Retina (tissue), 1 donor: Measurements from ENCODE around the gene CEP85.
A peak's percentile ranks its signal among the peaks of the same experiment; 100 is the strongest.
"Not testable (repeated sequence)": the region's sequence is repeated elsewhere in the genome, so short reads cannot be mapped to it uniquely, and the experiment has no call there.

Experiments
- DNase-seq: peaks from one replicate; pipeline ENCODE4 v3.0.0-alpha.2; 2016

Gene CEP85

GRCh38 chr1:26225033-26225831 is 8.8 kb upstream of the CEP85 start:
- peak; percentile 77 for DNase-seq

GRCh38 chr1:26230682-26231081 is 3.3 kb upstream of the CEP85 start:
- DNase-seq, result not testable (repeated sequence)

GRCh38 chr1:26234644-26235370 is 807 bp downstream of the CEP85 start:
- no peak for DNase-seq

GRCh38 chr1:26237230-26237966 is 3.4 kb downstream of the CEP85 start:
- DNase-seq, result no peak

- no peak for DNase-seq
These were observed 5.9 kb downstream of the CEP85 start for GRCh38 chr1:26239936-26240335.

GRCh38 chr1:26252718-26253117 is 18.7 kb downstream of the CEP85 start:
- DNase-seq, result no peak

- DNase-seq, result no peak
These were observed 20.4 kb downstream of the CEP85 start for GRCh38 chr1:26254404-26254803.

GRCh38 chr1:26257222-26257621 is 23.2 kb downstream of the CEP85 start:
- no peak for DNase-seq

- no peak for DNase-seq
These were observed 25.0 kb downstream of the CEP85 start for GRCh38 chr1:26259005-26259404.

- DNase-seq, result no peak
These were observed 25.6 kb downstream of the CEP85 start for GRCh38 chr1:26259578-26259977.

GRCh38 chr1:26263212-26263611 is 29.2 kb downstream of the CEP85 start:
- no peak for DNase-seq

- DNase-seq, result no peak
These were observed 31.4 kb downstream of the CEP85 start for GRCh38 chr1:26265405-26265804.

GRCh38 chr1:26268290-26269197 is 34.5 kb downstream of the CEP85 start:
- DNase-seq, result no peak

GRCh38 chr1:26269198-26269550 is 35.2 kb downstream of the CEP85 start:
- DNase-seq, result no peak

GRCh38 chr1:26274801-26275425 is 40.9 kb downstream of the CEP85 start:
- DNase-seq, result no peak

GRCh38 chr1:26275580-26276431 is 41.8 kb downstream of the CEP85 start:
- peak; percentile 69 for DNase-seq

GRCh38 chr1:26276432-26276838 is 42.4 kb downstream of the CEP85 start:
- DNase-seq, result no peak

- DNase-seq, result no peak
These were observed 43.3 kb downstream of the CEP85 start for GRCh38 chr1:26277261-26277661.

- no peak for DNase-seq
These were observed 43.7 kb downstream of the CEP85 start for GRCh38 chr1:26277719-26278118.

- no peak for DNase-seq
These were observed 44.3 kb downstream of the CEP85 start for GRCh38 chr1:26278303-26278702.
